HL-60 (cell line): ENCODE results near the gene MGARP.

ENCODE experiments used
- DNase-seq, 2 experiments: peaks; one replicate each; pipeline ENCODE4 v3.0.0-alpha.2; 2010 to 2020; ENCODE audit warnings: low read depth in 1 of 2, low spot score in 1 of 2
- H3K27ac ChIP-seq: fragments of 250-450 bp; sonication (Bioruptor Pico); replicated peaks from 2 replicates; pipeline ENCODE4 v1.5.1; 2020; ENCODE audit warnings: mild to moderate bottlenecking, moderate library complexity
- H3K27me3 ChIP-seq: fragments of 250-450 bp; sonication (Bioruptor Pico); 2 replicates; pipeline ENCODE4 v1.5.1; 2021; ENCODE audit warnings: mild to moderate bottlenecking, moderate library complexity; ENCODE audit not compliant: insufficient read depth, poor library complexity, severe bottlenecking
- H3K4me3 ChIP-seq: replicated peaks from 2 replicates; pipeline ENCODE4 v1.5.1; 2011; ENCODE audit warnings: mild to moderate bottlenecking, control low read depth, low read length; ENCODE audit not compliant: insufficient read depth
- GABPA ChIP-seq: IDR thresholded peaks from 2 replicates; pipeline ENCODE4 v1.6.1; 2012; ENCODE audit warnings: low read depth
- POLR2AphosphoS5 ChIP-seq: IDR thresholded peaks from 2 replicates; pipeline ENCODE4 v1.6.1; 2012; ENCODE audit warnings: low read depth
- REST ChIP-seq: IDR thresholded peaks from 2 replicates; pipeline ENCODE4 v1.6.1; 2012; ENCODE audit warnings: low read depth; ENCODE audit not compliant: insufficient replicate concordance
- SPI1 ChIP-seq: IDR thresholded peaks from 2 replicates; pipeline ENCODE4 v1.6.1; 2012; ENCODE audit warnings: low read depth, mild to moderate bottlenecking, borderline replicate concordance
- TF ChIP-seq, protein P1 (sequence below): IDR thresholded peaks from one replicate; pipeline ENCODE4 v1.5.1; 2011; ENCODE audit warnings: low read length, control low read depth, inconsistent platforms; ENCODE audit not compliant: insufficient read depth

Gene MGARP

DNA sequence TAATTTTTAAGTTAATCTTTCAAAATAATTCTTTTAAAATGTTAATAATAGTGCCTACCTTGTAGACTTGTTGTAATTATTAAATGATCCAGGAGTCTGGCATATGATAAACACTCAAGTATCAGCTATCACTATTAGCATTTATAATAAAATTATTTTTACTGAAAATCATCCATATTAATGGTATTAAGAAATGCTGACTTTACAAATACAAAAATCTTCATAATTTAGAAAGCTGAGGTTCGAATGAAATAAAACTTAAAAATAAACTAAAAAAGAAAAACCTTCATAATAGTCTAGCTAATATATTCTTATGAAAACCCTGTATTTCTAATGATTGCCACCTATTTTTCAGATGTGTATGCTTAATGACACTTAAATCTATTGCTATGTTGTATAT, 5.2 kb downstream of the MGARP start:
- TF ChIP-seq, protein P1, sequence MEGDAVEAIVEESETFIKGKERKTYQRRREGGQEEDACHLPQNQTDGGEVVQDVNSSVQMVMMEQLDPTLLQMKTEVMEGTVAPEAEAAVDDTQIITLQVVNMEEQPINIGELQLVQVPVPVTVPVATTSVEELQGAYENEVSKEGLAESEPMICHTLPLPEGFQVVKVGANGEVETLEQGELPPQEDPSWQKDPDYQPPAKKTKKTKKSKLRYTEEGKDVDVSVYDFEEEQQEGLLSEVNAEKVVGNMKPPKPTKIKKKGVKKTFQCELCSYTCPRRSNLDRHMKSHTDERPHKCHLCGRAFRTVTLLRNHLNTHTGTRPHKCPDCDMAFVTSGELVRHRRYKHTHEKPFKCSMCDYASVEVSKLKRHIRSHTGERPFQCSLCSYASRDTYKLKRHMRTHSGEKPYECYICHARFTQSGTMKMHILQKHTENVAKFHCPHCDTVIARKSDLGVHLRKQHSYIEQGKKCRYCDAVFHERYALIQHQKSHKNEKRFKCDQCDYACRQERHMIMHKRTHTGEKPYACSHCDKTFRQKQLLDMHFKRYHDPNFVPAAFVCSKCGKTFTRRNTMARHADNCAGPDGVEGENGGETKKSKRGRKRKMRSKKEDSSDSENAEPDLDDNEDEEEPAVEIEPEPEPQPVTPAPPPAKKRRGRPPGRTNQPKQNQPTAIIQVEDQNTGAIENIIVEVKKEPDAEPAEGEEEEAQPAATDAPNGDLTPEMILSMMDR: no peak
- TF ChIP-seq REST (no peak), SPI1 (no peak), POLR2AphosphoS5 (no peak), GABPA (no peak)
- no peak for DNase-seq
- Histone ChIP-seq H3K27ac (no peak overlapping the region), H3K4me3 (no peak overlapping the region), H3K27me3 (peaks cover 11% of the 10 kb centered on the region)

DNA sequence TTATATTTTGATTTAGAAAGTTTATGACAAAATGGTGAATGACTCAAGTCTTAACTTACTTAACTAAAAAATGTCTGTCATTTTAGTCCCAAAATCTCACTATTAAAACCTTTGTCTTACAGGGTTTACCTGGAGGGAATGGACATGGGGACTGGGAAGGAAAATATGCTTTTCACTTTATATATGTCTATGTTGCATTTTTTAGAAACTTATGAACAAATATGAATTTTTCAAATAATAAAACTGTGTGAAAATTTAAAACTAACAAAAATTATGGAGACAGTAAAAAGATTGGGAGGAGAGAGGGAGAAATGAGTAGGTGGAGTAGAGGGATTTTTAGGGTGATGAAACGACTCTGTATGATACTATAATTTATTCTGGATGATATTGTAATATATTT, 6.2 kb downstream of the MGARP start:
- DNase-seq: no peak
- no peak for TF ChIP-seq POLR2AphosphoS5
- TF ChIP-seq, protein P1: no peak
- no peak for TF ChIP-seq REST
- TF ChIP-seq GABPA: no peak
- TF ChIP-seq SPI1: no peak
- Histone ChIP-seq H3K4me3 (no peak overlapping the region), H3K27me3 (peaks cover 2% of the 10 kb centered on the region), H3K27ac (no peak overlapping the region)

DNA sequence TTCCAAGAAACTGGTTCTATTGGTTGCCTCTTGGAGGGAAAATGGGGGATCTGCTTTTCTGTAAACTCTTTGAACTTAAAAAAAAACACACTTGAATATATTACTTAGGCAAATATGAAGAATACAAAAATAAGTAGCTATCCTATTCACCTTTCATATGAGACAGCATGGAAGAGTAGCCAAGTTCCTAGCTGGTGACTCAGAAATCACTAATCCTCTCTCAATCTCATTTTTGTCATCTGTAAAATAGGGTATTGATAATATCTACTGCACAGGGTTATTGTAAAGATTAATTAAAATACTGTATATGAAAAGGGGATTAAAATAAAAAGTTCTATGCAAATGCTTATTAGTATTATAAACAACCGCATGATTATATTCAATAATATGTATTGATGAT, 12.7 kb downstream of the MGARP start:
- TF ChIP-seq REST (no peak), POLR2AphosphoS5 (no peak), SPI1 (no peak), GABPA (no peak)
- TF ChIP-seq, protein P1: no peak
- no peaks in the 10 kb centered on the region for H3K27me3 ChIP-seq
- no peak overlapping the region for H3K27ac ChIP-seq
- H3K4me3 ChIP-seq: no peak overlapping the region
- DNase-seq: no peak
